Endothelial cell of umbilical vein (primary cell): ENCODE results near the gene ALDH4A1.

Experiments
- FOS ChIP-seq: IDR thresholded peaks from 2 replicates; pipeline ENCODE4 v1.6.1; 2011; ENCODE audit warnings: mild to moderate bottlenecking, low read length, moderate library complexity, borderline replicate concordance; ENCODE audit not compliant: insufficient read depth
- GATA2 ChIP-seq: IDR thresholded peaks from 2 replicates; pipeline ENCODE4 v1.7.0; 2011; ENCODE audit warnings: low read depth, mild to moderate bottlenecking, moderate library complexity, mixed read lengths, low read length; ENCODE audit not compliant: insufficient read length, insufficient read depth
- JUN ChIP-seq: IDR thresholded peaks from 2 replicates; pipeline ENCODE4 v1.6.1; 2011; ENCODE audit warnings: borderline replicate concordance, low read depth; ENCODE audit not compliant: insufficient read length, insufficient read depth
- MYC ChIP-seq: IDR thresholded peaks from one replicate; pipeline ENCODE4 v1.6.1; 2011; ENCODE audit warnings: mild to moderate bottlenecking, low read depth, low read length
- POLR2A ChIP-seq: IDR thresholded peaks from 2 replicates; pipeline ENCODE4 v1.6.1; 2012; ENCODE audit warnings: low read depth, mild to moderate bottlenecking, control low read depth, low read length
- POLR2AphosphoS5 ChIP-seq: IDR thresholded peaks from 2 replicates; pipeline ENCODE4 v1.6.1; 2012; ENCODE audit warnings: low read depth, mild to moderate bottlenecking, control low read depth, low read length, moderate library complexity; ENCODE audit not compliant: insufficient read depth
- TF ChIP-seq, protein P1 (sequence below), 2 donors: IDR thresholded peaks; 1 replicate in 1 of 2; 2 replicates in 1 of 2; pipeline ENCODE4 v1.5.1; 2011; ENCODE audit warnings: low read length in 2 of 2, mild to moderate bottlenecking in 2 of 2, moderate library complexity in 2 of 2, control low read depth in 1 of 2, inconsistent platforms in 1 of 2, low read depth in 1 of 2; ENCODE audit not compliant: insufficient read depth in 1 of 2; ENCODE audit errors: extremely low read depth in 1 of 2
- TF ChIP-seq, protein P2 (sequence below): IDR thresholded peaks from 2 replicates; pipeline ENCODE4 v1.6.1; 2011; ENCODE audit not compliant: insufficient read depth, insufficient read length

DNA sequence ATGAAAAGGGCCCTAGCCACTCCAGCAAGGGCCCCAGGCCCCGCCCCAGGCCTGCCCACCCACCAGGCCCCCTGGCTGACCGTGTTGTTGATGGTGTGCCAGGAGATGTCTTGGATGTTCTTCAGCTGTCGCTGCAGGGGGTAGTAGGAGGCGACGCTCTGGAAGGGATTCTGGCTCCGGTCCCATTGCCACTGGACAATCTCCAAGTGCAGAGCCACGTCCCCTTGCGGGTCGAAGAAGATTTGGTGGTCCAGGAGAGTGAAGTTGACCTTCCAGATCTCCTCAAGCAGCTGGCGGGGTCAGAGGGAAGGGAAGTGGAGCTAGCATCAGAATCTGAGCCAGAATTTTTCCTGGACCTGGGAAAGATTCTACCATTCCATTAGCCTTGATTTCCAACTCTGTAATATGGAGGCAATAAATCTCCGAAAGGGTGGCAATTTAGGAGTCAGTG is 53.1 kb downstream of the ALDH4A1 start:
- no peak for TF ChIP-seq POLR2A
- no peak for TF ChIP-seq FOS
- TF ChIP-seq JUN: no peak
- TF ChIP-seq, protein P1, sequence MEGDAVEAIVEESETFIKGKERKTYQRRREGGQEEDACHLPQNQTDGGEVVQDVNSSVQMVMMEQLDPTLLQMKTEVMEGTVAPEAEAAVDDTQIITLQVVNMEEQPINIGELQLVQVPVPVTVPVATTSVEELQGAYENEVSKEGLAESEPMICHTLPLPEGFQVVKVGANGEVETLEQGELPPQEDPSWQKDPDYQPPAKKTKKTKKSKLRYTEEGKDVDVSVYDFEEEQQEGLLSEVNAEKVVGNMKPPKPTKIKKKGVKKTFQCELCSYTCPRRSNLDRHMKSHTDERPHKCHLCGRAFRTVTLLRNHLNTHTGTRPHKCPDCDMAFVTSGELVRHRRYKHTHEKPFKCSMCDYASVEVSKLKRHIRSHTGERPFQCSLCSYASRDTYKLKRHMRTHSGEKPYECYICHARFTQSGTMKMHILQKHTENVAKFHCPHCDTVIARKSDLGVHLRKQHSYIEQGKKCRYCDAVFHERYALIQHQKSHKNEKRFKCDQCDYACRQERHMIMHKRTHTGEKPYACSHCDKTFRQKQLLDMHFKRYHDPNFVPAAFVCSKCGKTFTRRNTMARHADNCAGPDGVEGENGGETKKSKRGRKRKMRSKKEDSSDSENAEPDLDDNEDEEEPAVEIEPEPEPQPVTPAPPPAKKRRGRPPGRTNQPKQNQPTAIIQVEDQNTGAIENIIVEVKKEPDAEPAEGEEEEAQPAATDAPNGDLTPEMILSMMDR (IDR thresholded peaks at IDR 0.05; ENCODE audit: extremely low read depth in 1 of 2, insufficient read depth in 1 of 2, low read depth in 1 of 2, low read length in 2 of 2): no peak
- TF ChIP-seq, protein P2, sequence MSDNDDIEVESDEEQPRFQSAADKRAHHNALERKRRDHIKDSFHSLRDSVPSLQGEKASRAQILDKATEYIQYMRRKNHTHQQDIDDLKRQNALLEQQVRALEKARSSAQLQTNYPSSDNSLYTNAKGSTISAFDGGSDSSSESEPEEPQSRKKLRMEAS: no peak
- TF ChIP-seq POLR2AphosphoS5: no peak
- TF ChIP-seq GATA2: no peak
- no peak for TF ChIP-seq MYC
